ENCODE measurements around the gene CHD9NB.
"Not testable (repeated sequence)": the region's sequence is repeated elsewhere in the genome, so short reads cannot be mapped to it uniquely, and the experiment has no call there.

Gene CHD9NB

DNA sequence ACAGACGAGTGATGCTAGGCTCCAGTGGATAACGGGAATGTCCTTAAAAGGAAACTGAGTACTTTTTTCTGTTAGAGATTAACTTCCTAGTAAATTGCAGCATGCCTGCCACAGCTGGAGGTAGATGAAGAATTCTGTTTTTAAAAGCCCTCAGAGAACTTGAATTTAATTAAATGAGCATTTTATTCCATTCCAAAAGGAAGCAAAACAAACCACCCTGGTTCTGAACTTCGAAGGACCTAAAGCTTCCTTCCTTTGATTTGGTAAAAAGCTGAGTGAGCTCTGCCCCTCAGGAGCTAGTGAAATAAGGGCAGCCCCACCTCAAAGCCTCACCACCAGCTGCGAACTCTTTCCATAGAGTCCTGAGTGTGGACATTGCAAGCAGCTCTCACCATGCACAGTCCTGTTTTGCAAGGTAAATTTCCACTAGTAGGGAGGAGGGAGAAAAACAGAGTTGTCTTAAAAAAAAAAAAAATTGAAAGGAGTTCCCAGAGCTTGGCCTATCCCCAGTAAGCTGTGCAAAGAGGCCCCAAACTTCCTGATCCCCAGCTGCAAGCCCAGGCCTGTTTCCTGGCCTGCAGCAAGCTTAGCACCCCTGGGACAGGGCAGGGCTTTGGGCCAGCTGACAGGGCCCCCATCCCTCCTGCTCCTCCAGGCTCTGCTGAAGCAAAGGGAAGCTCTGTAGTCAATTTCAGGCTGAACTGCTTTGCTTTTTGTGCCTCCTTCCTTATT is 11.2 kb downstream of the CHD9NB start:
- TF ChIP-seq, protein P1, sequence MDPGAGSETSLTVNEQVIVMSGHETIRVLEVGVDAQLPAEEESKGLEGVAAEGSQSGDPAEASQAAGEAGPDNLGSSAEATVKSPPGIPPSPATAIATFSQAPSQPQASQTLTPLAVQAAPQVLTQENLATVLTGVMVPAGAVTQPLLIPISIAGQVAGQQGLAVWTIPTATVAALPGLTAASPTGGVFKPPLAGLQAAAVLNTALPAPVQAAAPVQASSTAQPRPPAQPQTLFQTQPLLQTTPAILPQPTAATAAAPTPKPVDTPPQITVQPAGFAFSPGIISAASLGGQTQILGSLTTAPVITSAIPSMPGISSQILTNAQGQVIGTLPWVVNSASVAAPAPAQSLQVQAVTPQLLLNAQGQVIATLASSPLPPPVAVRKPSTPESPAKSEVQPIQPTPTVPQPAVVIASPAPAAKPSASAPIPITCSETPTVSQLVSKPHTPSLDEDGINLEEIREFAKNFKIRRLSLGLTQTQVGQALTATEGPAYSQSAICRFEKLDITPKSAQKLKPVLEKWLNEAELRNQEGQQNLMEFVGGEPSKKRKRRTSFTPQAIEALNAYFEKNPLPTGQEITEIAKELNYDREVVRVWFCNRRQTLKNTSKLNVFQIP (CRISPR knock-in tag; IDR thresholded peaks at IDR 0.05; ENCODE audit: borderline replicate concordance, low read depth): no peak
- no peak for TF ChIP-seq ESRRG (CRISPR knock-in tag; IDR thresholded peaks at IDR 0.05)
- TF ChIP-seq BACH2 (CRISPR knock-in tag; IDR thresholded peaks at IDR 0.05; ENCODE audit: borderline replicate concordance): no peak
- TF ChIP-seq, protein P2, sequence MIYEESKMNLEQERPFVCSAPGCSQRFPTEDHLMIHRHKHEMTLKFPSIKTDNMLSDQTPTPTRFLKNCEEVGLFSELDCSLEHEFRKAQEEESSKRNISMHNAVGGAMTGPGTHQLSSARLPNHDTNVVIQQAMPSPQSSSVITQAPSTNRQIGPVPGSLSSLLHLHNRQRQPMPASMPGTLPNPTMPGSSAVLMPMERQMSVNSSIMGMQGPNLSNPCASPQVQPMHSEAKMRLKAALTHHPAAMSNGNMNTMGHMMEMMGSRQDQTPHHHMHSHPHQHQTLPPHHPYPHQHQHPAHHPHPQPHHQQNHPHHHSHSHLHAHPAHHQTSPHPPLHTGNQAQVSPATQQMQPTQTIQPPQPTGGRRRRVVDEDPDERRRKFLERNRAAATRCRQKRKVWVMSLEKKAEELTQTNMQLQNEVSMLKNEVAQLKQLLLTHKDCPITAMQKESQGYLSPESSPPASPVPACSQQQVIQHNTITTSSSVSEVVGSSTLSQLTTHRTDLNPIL (CRISPR knock-in tag; IDR thresholded peaks at IDR 0.05; ENCODE audit: low read depth): no peak
- no peak for TF ChIP-seq CSRNP3 (CRISPR knock-in tag; IDR thresholded peaks at IDR 0.05)
- no peak for TF ChIP-seq ARNTL (CRISPR knock-in tag; IDR thresholded peaks at IDR 0.05; ENCODE audit: borderline replicate concordance, low read depth)
- no peak for TF ChIP-seq TOX (CRISPR knock-in tag; IDR thresholded peaks at IDR 0.05; ENCODE audit: borderline replicate concordance)
- no peak for TF ChIP-seq ZNF565 (CRISPR knock-in tag; conservative IDR thresholded peaks at IDR 0.05; ENCODE audit: low read depth)
- TF ChIP-seq ZNF8 (CRISPR knock-in tag; IDR thresholded peaks at IDR 0.05): no peak
- no peak for TF ChIP-seq TCF4 (CRISPR knock-in tag; IDR thresholded peaks at IDR 0.05; ENCODE audit: borderline replicate concordance)
- TF ChIP-seq, protein P3, sequence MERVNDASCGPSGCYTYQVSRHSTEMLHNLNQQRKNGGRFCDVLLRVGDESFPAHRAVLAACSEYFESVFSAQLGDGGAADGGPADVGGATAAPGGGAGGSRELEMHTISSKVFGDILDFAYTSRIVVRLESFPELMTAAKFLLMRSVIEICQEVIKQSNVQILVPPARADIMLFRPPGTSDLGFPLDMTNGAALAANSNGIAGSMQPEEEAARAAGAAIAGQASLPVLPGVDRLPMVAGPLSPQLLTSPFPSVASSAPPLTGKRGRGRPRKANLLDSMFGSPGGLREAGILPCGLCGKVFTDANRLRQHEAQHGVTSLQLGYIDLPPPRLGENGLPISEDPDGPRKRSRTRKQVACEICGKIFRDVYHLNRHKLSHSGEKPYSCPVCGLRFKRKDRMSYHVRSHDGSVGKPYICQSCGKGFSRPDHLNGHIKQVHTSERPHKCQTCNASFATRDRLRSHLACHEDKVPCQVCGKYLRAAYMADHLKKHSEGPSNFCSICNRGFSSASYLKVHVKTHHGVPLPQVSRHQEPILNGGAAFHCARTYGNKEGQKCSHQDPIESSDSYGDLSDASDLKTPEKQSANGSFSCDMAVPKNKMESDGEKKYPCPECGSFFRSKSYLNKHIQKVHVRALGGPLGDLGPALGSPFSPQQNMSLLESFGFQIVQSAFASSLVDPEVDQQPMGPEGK (CRISPR knock-in tag; IDR thresholded peaks at IDR 0.05; ENCODE audit: borderline replicate concordance): no peak
- no peak for TF ChIP-seq RARB (CRISPR knock-in tag; IDR thresholded peaks at IDR 0.05)
- TF ChIP-seq ZFP3 (CRISPR knock-in tag; IDR thresholded peaks at IDR 0.05): no peak
- TF ChIP-seq GLIS3 (CRISPR knock-in tag; IDR thresholded peaks at IDR 0.05): no peak
- no peak for TF ChIP-seq CSDC2 (CRISPR knock-in tag; IDR thresholded peaks at IDR 0.05)
- peak; percentile 48; the same call in 2 of the 3 replicates for ATAC-seq

GRCh38 chr16:53040788-53041187 is 11.9 kb downstream of the CHD9NB start:
- ATAC-seq: no peak
- TF ChIP-seq TCF4 (CRISPR knock-in tag; IDR thresholded peaks at IDR 0.05; ENCODE audit: borderline replicate concordance) (no peak), ESRRG (CRISPR knock-in tag; IDR thresholded peaks at IDR 0.05) (no peak), ARNTL (CRISPR knock-in tag; IDR thresholded peaks at IDR 0.05; ENCODE audit: borderline replicate concordance, low read depth) (no peak), GLIS3 (CRISPR knock-in tag; IDR thresholded peaks at IDR 0.05) (no peak), TOX (CRISPR knock-in tag; IDR thresholded peaks at IDR 0.05; ENCODE audit: borderline replicate concordance) (no peak), OSR1 (CRISPR knock-in tag; IDR thresholded peaks at IDR 0.05) (no peak), ZNF70 (CRISPR knock-in tag; IDR thresholded peaks at IDR 0.05) (no peak), ZFP30 (CRISPR knock-in tag; IDR thresholded peaks at IDR 0.05) (no peak), RARB (CRISPR knock-in tag; IDR thresholded peaks at IDR 0.05) (no peak), SNAI2 (CRISPR knock-in tag; IDR thresholded peaks at IDR 0.05) (no peak)
- TF ChIP-seq, protein P4, sequence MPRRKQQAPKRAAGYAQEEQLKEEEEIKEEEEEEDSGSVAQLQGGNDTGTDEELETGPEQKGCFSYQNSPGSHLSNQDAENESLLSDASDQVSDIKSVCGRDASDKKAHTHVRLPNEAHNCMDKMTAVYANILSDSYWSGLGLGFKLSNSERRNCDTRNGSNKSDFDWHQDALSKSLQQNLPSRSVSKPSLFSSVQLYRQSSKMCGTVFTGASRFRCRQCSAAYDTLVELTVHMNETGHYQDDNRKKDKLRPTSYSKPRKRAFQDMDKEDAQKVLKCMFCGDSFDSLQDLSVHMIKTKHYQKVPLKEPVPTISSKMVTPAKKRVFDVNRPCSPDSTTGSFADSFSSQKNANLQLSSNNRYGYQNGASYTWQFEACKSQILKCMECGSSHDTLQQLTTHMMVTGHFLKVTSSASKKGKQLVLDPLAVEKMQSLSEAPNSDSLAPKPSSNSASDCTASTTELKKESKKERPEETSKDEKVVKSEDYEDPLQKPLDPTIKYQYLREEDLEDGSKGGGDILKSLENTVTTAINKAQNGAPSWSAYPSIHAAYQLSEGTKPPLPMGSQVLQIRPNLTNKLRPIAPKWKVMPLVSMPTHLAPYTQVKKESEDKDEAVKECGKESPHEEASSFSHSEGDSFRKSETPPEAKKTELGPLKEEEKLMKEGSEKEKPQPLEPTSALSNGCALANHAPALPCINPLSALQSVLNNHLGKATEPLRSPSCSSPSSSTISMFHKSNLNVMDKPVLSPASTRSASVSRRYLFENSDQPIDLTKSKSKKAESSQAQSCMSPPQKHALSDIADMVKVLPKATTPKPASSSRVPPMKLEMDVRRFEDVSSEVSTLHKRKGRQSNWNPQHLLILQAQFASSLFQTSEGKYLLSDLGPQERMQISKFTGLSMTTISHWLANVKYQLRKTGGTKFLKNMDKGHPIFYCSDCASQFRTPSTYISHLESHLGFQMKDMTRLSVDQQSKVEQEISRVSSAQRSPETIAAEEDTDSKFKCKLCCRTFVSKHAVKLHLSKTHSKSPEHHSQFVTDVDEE (CRISPR knock-in tag; IDR thresholded peaks at IDR 0.05): no peak
- TF ChIP-seq, protein P2 (CRISPR knock-in tag; IDR thresholded peaks at IDR 0.05; ENCODE audit: low read depth): no peak
- TF ChIP-seq, protein P3 (CRISPR knock-in tag; IDR thresholded peaks at IDR 0.05; ENCODE audit: borderline replicate concordance): no peak
- TF ChIP-seq, protein P1 (CRISPR knock-in tag; IDR thresholded peaks at IDR 0.05; ENCODE audit: borderline replicate concordance, low read depth): no peak

- not testable (repeated sequence) for ATAC-seq
Measured at GRCh38 chr16:53036711-53037110, 16.0 kb downstream of the CHD9NB start.

Data from SK-N-SH treated with all-trans-retinoic acid at 6 μM for 48 hours (cell line).